CMK (cell line): ENCODE measurements around the gene DLG2.
"Not testable (repeated sequence)": the region's sequence is repeated elsewhere in the genome, so short reads cannot be mapped to it uniquely, and the experiment has no call there.

ENCODE experiments used
- DNase-seq: peaks from one replicate; pipeline ENCODE4 v3.0.0-alpha.2; 2010; ENCODE audit warnings: low read depth

Gene DLG2

GRCh38 chr11:85231588-85231987 lies 395.6 kb downstream of the DLG2 start:
- no peak for DNase-seq

DNA sequence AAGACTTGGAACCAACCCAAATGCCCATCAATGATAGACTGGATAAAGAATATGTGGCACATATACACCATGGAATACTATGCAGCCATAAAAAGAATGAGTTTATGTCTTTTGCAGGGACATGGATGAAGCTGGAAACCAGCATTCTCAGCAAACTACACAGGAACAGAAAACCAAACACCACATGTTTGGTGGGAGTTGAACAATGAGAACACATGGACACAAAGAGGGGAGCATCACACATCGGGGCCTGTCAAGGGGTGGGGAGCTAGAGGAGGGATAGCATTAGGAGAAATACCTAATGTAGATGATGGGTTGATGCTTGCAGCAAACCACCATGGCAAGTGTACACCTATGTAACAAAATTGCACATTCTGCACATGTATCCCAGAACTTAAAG lies 397.4 kb downstream of the DLG2 start:
- not testable (repeated sequence) for DNase-seq

DNA sequence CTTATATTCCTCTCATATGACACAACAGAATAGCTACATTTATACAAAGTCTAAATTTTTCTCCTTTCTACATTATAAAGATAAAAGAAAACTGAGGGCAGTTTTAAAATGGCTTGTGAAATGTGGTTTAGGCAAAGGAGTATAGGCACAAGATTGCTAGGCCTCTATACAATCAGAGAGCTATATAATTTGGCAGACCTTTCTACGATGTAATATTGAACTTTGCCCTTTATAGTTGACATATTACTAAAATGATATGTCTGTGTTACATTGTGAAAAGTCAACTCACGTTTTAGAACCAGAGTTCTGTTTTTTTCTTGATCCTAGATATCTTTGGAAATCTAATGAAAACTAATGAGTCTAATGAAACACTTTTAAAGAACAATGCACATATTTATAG lies 430.2 kb downstream of the DLG2 start:
- DNase-seq = no peak

GRCh38 chr11:85195934-85196333 lies 431.2 kb downstream of the DLG2 start:
- DNase-seq = no peak

- DNase-seq = no peak
These were observed 439.2 kb downstream of the DLG2 start for GRCh38 chr11:85187992-85188391.

- no peak for DNase-seq
These were observed 442.4 kb downstream of the DLG2 start for GRCh38 chr11:85184721-85185120.

GRCh38 chr11:85182441-85183387 lies 444.4 kb downstream of the DLG2 start:
- peak; percentile 33 for DNase-seq

GRCh38 chr11:85180528-85180927 lies 446.6 kb downstream of the DLG2 start:
- no peak for DNase-seq

GRCh38 chr11:85171648-85172257 lies 455.4 kb downstream of the DLG2 start:
- DNase-seq = no peak

DNA sequence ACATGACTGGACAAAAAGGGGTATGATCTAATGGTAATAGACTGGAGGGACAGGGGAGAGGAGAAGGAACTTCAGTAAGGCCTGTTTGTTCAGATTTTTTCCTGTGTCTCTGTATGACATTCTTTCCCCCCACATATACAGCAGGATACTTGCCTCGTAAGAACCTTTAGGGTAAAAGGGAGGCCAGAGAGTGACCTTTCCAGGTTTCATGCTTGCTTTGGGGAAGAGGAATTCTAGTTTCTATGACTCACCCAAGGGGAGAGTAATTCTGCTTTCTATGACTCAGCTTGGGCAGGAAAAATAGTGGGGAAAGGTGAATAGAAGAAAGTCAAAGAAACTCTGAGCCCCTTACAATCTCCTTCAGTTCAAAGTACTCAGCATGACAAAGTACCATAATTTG lies 457.0 kb downstream of the DLG2 start:
- no peak for DNase-seq

DNA sequence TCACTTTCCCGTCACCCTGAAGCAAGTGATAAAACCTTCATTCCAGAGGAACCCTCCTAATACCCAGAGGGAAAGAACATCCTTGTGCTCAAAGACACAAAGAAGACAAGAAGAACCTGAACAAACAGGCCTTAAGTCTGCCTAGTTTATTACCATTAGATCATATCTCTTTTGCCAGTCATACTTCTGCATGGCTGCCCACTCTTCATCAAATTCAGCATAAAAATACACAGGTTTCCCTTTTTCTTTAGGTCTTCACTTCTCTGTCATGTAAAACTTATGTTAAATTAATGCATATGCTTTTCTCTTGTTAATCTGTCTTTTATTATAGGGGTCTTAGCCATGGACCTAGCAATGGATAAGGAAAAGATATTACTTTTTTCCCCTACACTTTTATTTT lies 459.7 kb downstream of the DLG2 start:
- DNase-seq = no peak

- DNase-seq = no peak
These were observed 460.1 kb downstream of the DLG2 start for GRCh38 chr11:85167038-85167437.

GRCh38 chr11:85165819-85166218 lies 461.3 kb downstream of the DLG2 start:
- DNase-seq = no peak

- DNase-seq = no peak
These were observed 462.4 kb downstream of the DLG2 start for GRCh38 chr11:85164743-85165142.

- DNase-seq = no peak
These were observed 472.9 kb downstream of the DLG2 start for GRCh38 chr11:85154294-85154693.

DNA sequence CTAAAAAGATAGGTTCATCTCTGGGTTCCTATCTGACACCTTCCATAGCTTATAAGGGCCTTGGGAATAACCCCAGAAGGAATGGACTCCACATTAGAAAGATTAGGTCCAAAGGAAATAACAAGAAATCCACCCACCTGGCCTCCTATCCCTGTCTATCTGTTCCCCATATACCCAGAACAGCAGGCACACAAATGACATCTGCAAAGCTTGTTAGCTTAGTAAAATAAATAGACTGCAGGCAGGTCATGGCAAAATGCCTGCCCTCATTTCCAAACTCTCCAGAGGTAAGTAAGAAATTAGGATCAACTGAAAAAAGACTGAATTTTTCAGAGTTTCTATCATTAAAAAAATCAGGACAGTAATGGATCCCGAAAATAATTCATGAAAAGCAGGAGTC lies 489.5 kb downstream of the DLG2 start:
- no peak for DNase-seq

GRCh38 chr11:85133636-85134035 lies 493.5 kb downstream of the DLG2 start:
- DNase-seq = no peak

DNA sequence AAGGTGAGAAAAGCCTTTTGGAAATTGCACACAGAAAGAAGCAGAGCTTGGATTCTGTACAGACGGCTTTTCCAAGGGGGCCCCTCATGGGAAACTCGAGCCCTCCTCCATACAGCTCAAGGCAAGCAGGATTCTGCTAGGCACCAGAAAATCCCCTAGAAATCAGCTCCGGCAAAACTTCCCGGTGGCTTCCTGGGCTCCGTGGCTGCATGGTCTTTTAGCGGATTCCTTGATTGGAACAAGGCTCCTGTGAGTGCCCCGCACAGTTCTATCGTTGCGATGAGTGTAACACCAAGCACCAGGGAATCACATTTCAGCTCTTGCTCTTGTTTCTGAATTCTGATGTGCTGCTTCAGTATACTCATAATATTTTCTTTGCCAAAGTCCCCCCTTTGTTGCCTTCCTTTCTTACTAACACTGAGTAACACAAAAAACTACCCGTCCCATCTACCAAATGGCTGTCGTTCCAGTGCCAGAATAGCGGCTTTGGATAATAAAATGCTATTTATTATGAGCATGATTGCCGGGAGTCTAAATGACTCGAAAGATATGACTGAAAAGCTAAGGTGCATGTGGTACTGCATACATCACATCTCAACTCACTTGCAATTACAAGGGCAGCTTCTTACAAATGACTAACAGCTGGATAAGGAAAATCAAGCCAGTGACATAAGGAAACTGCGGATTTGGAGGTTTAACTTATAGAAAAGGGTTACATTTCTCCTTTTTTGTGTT lies 494.1 kb downstream of the DLG2 start:
- DNase-seq = no peak

DNA sequence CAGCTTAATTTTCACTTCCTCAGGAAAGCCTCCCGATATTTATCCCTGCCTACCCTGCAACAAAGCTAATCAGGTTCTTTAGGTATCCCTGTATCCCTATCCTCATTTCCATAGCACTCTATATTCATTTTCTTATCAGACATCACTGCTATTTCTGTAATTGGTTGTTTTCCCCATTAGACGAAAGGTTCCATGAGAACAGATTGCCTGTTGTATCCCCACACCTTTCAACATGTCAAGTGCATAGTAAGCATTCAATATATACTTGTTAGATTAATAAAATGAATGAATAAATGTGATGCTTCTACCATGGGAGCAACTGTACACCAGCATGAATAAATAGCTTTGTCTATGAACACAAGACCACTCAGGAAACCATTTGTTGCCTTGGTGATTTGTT lies 499.8 kb downstream of the DLG2 start:
- DNase-seq = no peak

GRCh38 chr11:85123752-85124231 lies 503.4 kb downstream of the DLG2 start:
- DNase-seq = no peak

DNA sequence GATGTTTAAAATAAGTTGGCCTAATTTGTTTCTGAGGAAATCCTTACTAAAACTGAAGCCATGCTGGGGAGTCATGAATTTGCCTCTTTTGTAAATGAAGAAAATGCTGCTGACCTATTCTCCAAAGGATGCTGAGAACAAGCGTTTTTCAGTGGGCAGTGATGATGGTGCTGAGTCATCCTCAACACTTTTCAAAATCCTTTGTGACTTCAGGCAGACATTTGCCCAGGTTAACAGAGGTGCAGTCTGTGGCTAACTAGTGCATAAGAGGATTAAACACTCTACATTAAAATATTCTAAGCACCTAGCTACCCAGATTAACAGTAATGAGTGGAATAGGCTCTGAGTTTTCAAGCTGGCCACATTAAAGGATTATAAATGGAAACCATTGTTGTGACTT lies 509.0 kb downstream of the DLG2 start:
- no peak for DNase-seq

DNA sequence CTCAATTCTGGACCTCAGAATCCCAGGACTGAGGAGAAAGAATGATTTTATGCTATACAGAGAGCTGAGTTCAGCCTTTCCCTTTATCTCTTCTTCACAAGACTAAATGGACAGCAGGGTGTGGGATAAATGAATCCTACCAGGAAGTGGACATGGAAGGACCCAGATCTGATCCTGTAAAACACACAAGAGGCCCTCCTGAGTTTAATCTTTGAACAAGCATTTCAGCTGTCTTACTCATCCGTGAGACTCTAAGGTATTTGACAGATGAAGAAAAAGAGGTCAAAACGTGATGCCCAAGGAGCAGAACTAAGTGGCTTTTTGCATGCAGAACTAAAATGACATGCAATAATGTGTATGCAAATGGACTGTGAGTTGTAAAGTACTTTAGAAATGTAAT lies 511.3 kb downstream of the DLG2 start:
- DNase-seq = no peak

GRCh38 chr11:85114786-85115185 lies 512.4 kb downstream of the DLG2 start:
- DNase-seq = no peak
